ENCODE measurements around the gene GNAI2. TPM values are rescaled to one million over a fixed set of nuclear protein-coding genes. Genes with fewer than 3 reads are reported as not detected.

GNAI2 gene
- total RNA-seq, 1 experiment from 2014 or later, result 201 TPM

- BruUV-seq (replicated peaks), result no TSS peak
- intact Hi-C loops (cut with micrococcal nuclease; ENCODE audit: unreplicated experiment), result no loop called here
- Histone ChIP-seq H3K9me2 (ENCODE audit: insufficient read depth) (no peaks in the 10 kb centered on the region), H3K36me3 (ENCODE audit: low read depth) (no peaks in the 10 kb centered on the region), H3K4me2 (peak overlapping the region; percentile 88), H3K79me2 (ENCODE audit: low read depth) (peaks cover 28% of the 10 kb centered on the region), H3K27me3 (ENCODE audit: insufficient read depth, low read depth) (no peaks in the 10 kb centered on the region), H4K20me1 (ENCODE audit: insufficient read depth) (no peaks in the 10 kb centered on the region), H3K4me3 (peak overlapping the region; percentile 79), H3K9me3 (ENCODE audit: insufficient read depth, low read depth) (no peaks in the 10 kb centered on the region), H3K4me1 (replicated peaks; ENCODE audit: insufficient read depth) (peaks cover 16% of the 10 kb centered on the region), H2AFZ (peak overlapping the region; percentile 77; the same call in 1 of the 2 replicates), H3K27ac (peak overlapping the region; percentile 47; the same call in 1 of the 2 replicates), H3F3A (ENCODE audit: insufficient read depth, low read depth) (no peaks in the 10 kb centered on the region)
- ChIA-PET CTCF (no interaction called here), POLR2A (ENCODE audit: unreplicated experiment) (no interaction called here)
- TF ChIP-seq, protein P1, sequence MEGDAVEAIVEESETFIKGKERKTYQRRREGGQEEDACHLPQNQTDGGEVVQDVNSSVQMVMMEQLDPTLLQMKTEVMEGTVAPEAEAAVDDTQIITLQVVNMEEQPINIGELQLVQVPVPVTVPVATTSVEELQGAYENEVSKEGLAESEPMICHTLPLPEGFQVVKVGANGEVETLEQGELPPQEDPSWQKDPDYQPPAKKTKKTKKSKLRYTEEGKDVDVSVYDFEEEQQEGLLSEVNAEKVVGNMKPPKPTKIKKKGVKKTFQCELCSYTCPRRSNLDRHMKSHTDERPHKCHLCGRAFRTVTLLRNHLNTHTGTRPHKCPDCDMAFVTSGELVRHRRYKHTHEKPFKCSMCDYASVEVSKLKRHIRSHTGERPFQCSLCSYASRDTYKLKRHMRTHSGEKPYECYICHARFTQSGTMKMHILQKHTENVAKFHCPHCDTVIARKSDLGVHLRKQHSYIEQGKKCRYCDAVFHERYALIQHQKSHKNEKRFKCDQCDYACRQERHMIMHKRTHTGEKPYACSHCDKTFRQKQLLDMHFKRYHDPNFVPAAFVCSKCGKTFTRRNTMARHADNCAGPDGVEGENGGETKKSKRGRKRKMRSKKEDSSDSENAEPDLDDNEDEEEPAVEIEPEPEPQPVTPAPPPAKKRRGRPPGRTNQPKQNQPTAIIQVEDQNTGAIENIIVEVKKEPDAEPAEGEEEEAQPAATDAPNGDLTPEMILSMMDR (conservative IDR thresholded peaks at IDR 0.05), result no peak
- no peak for TF ChIP-seq EZH2 (IDR thresholded peaks at IDR 0.05; ENCODE audit: low read depth)
- DNase-seq, result no peak
Observed at GRCh38 chr3:50293079-50293801, 57.2 kb downstream of the GNAI2 start.

- H3F3A ChIP-seq (ENCODE audit: insufficient read depth, low read depth), result no peaks in the 10 kb centered on the region
- no peak for DNase-seq
- ChIA-PET POLR2A (ENCODE audit: unreplicated experiment) (no interaction called here), CTCF (no interaction called here)
- H3K4me2 ChIP-seq, result no peak overlapping the region
- TF ChIP-seq, protein P1 (conservative IDR thresholded peaks at IDR 0.05), result no peak
- TF ChIP-seq EZH2 (IDR thresholded peaks at IDR 0.05; ENCODE audit: low read depth), result no peak
- peaks cover 20% of the 10 kb centered on the region for H3K4me1 ChIP-seq (replicated peaks; ENCODE audit: insufficient read depth)
- no peak overlapping the region for H2AFZ ChIP-seq
- H3K79me2 ChIP-seq (ENCODE audit: low read depth), result peaks cover 35% of the 10 kb centered on the region
- no peaks in the 10 kb centered on the region for H3K36me3 ChIP-seq (ENCODE audit: low read depth)
- H4K20me1 ChIP-seq (ENCODE audit: insufficient read depth), result no peaks in the 10 kb centered on the region
- H3K27ac ChIP-seq, result no peak overlapping the region
- no TSS peak for BruUV-seq (replicated peaks)
- no peak overlapping the region for H3K4me3 ChIP-seq
- no peaks in the 10 kb centered on the region for H3K9me3 ChIP-seq (ENCODE audit: insufficient read depth, low read depth)
- H3K9me2 ChIP-seq (ENCODE audit: insufficient read depth), result no peaks in the 10 kb centered on the region
- H3K27me3 ChIP-seq (ENCODE audit: insufficient read depth, low read depth), result no peaks in the 10 kb centered on the region
- intact Hi-C loops (cut with micrococcal nuclease; ENCODE audit: unreplicated experiment), result no loop called here
Observed at GRCh38 chr3:50294089-50294488, 58.1 kb downstream of the GNAI2 start.

DNA sequence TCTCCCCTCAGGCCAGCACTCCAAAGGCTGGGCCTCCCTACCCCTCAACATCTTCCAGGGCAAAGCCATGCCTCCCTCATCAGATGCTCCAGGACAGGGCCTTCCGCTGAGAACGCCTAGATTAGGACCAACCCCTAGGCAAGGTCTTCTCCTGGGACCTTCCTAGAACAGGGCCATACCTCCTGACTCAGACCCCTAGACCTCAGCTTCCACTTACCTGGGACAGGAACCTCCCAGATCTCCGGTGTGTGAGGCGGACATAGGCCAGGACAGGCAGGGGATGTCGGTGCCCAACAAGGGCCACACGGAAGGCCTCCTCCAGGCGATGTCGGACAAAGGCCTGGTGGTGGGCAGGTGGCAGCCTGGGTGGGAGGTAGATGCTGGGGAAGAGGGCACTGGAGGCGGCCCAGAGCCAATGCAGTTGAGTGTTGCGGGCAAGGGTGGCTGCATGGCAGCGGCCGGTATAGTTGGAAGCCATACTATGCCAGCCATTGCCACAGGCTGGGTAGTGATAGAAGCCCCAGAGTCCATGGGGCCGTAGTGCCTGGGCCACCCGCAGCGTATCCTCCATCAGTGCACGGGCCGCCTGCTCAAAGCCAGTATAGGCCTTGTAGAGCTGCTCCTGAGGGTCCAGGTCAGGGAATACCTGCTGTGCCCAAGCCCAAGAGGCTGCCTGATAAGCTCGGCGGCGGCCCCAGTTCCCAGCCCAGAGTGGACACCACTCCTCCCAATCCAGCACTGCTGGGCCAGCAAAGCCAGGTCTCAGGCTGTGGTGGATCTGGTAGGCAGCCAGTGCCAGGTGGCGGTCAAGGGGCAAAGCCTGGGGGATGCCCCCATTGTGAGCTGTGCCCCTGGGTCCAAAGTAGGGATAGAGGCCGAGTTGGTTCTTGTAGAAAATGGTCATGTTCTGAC is 58.7 kb downstream of the GNAI2 start:
- H3K27me3 ChIP-seq (ENCODE audit: insufficient read depth, low read depth), result no peaks in the 10 kb centered on the region
- POLR2A ChIA-PET (ENCODE audit: unreplicated experiment), result no interaction called here
- H3K9me3 ChIP-seq (ENCODE audit: insufficient read depth, low read depth), result no peaks in the 10 kb centered on the region
- intact Hi-C loops (cut with micrococcal nuclease; ENCODE audit: unreplicated experiment), result no loop called here
- no peaks in the 10 kb centered on the region for H3K36me3 ChIP-seq (ENCODE audit: low read depth)
- CTCF ChIA-PET, result no interaction called here
- H3K9me2 ChIP-seq (ENCODE audit: insufficient read depth), result no peaks in the 10 kb centered on the region
- TF ChIP-seq, protein P1 (conservative IDR thresholded peaks at IDR 0.05), result no peak
- TF ChIP-seq EZH2 (IDR thresholded peaks at IDR 0.05; ENCODE audit: low read depth), result no peak
- BruUV-seq (replicated peaks), result no TSS peak
- peaks cover 1% of the 10 kb centered on the region; the same call in 1 of the 2 replicates for H3F3A ChIP-seq (ENCODE audit: insufficient read depth, low read depth)
- H3K4me1 ChIP-seq (replicated peaks; ENCODE audit: insufficient read depth), result peaks cover 21% of the 10 kb centered on the region
- H4K20me1 ChIP-seq (ENCODE audit: insufficient read depth), result no peaks in the 10 kb centered on the region
- no peak overlapping the region for H3K4me3 ChIP-seq
- H3K79me2 ChIP-seq (ENCODE audit: low read depth), result peaks cover 33% of the 10 kb centered on the region
- no peak overlapping the region for H3K4me2 ChIP-seq
- H2AFZ ChIP-seq, result no peak overlapping the region
- DNase-seq, result no peak
- no peak overlapping the region for H3K27ac ChIP-seq

Measured in PC-9 (cell line).